Kidney (tissue), 14 donors: Measurements from ENCODE around the gene OIT3. TPM values are rescaled to one million over a fixed set of nuclear protein-coding genes. Genes with fewer than 3 reads are reported as not detected.

Experiments
- DNase-seq, 5 donors: peaks; one replicate each; pipeline ENCODE4 v3.0.0-alpha.2; 2013 to 2020
- FAIRE-seq: peaks from 2 replicates; lab custom pipeline; 2012; peaks lifted over from hg19 to GRCh38; lab: Jason Lieb, UNC
- H3K27ac ChIP-seq, 2 donors: one replicate each; pipeline ENCODE4 v1.7.0; 2013; ENCODE audit warnings: low read depth in 2 of 2, low read length in 2 of 2, inconsistent platforms in 1 of 2
- H3K27me3 ChIP-seq: one replicate; pipeline ENCODE4 v1.7.1; 2013; ENCODE audit warnings: low read length, inconsistent platforms; ENCODE audit not compliant: control insufficient read depth, insufficient read depth
- H3K36me3 ChIP-seq, 3 donors: one replicate each; pipeline versions ENCODE4 v1.7.0 to v1.7.1; 2013; ENCODE audit warnings: low read length in 3 of 3, control low read depth in 1 of 3, inconsistent platforms in 1 of 3; ENCODE audit not compliant: insufficient read depth in 3 of 3, control insufficient read depth in 2 of 3
- H3K4me1 ChIP-seq, 3 donors: one replicate each; pipeline versions ENCODE4 v1.7.0 to v1.7.1; 2013; ENCODE audit warnings: low read length in 3 of 3, inconsistent platforms in 1 of 3, low read depth in 1 of 3; ENCODE audit not compliant: control insufficient read depth in 2 of 3, insufficient read depth in 2 of 3
- H3K4me3 ChIP-seq, 3 donors: one replicate each; pipeline versions ENCODE4 v1.7.0 to v1.8.1; 2013; ENCODE audit warnings: low read length in 3 of 3, control low read depth in 1 of 3, inconsistent platforms in 1 of 3
- H3K9ac ChIP-seq, 3 donors: one replicate each; pipeline versions ENCODE4 v1.7.0 to v1.7.1; 2013; ENCODE audit warnings: low read length in 3 of 3, control low read depth in 1 of 3, inconsistent platforms in 1 of 3
- H3K9me3 ChIP-seq, 3 donors: one replicate each; pipeline versions ENCODE4 v1.7.0 to v1.7.1; 2013; ENCODE audit warnings: low read length in 3 of 3, control low read depth in 1 of 3, inconsistent platforms in 1 of 3; ENCODE audit not compliant: control insufficient read depth in 2 of 3, insufficient read depth in 1 of 3
- CTCF ChIP-seq: IDR thresholded peaks from 3 replicates; pipeline ENCODE4 v1.5.1; 2012; ENCODE audit warnings: mild to moderate bottlenecking, moderate library complexity, borderline replicate concordance; ENCODE audit not compliant: insufficient read depth; ENCODE audit errors: extremely low read depth
- intact Hi-C: fragments of 100-400 bp; cut with DNase I; formaldehyde crosslinking; loops from one replicate; pipeline ENCODE4 v1.11.1; 2022
- polyA plus RNA-seq: library from polyadenylated mRNA; stranded (reverse); fragments of 350-450 nt; fragmentation: Illumina TruSeq; extraction: RNeasy Lipid Tissue Mini Kit (QIAGEN cat#74804); gene quantifications from one replicate; pipeline ENCODE4 v1.2.3, GENCODE V29; 2014; ENCODE audit warnings: low read depth, low replicate concordance; ENCODE audit not compliant: insufficient read depth
- total RNA-seq: library from RNA; stranded (reverse); fragmentation: NEBNext Ultra II Directional; extraction: Animal tissue kit (Norgen Biotek cat#: 25700); gene quantifications from one replicate; pipeline ENCODE4 v1.2.1, GENCODE V29; 2021
- donor health status: control.
- donor health status: control.
- donor health status: control.
- donor health status: control.
- donor health status: control.
- donor health status: DM: yes; HTN: yes; CAD: no.
- donor health status: Normal renal cell carcinoma (clear cell type).

Gene OIT3
- total and polyA plus RNA-seq, 2 donors from 2014 or later, result not detected

GRCh38 chr10:72954596-72955554 is 61.3 kb downstream of the OIT3 start, which contains the start of gene PLA2G12B:
Gene PLA2G12B, minus strand, starts transcription at chr10:72954806. Its CDS starts 121 bp downstream, at chr10:72954685.
- Histone ChIP-seq H3K9me3 (no peaks in the 10 kb centered on the region), H3K4me3 (peak within 1 kb of the TSS in 2 of 3 donors; percentile 49 to 78), H3K27ac (peak within 1 kb of the TSS; percentile 55 to 71), H3K27me3 (no peaks in the 10 kb centered on the region), H3K36me3 (no peaks in the 10 kb centered on the region), H3K4me1 (no peaks in the 10 kb centered on the region), H3K9ac (peak within 1 kb of the TSS in 1 of 3 donors; percentile 15)
- intact Hi-C loops, result no loop called here
- FAIRE-seq (no peak), DNase-seq (peak in 4 of 5 donors; percentile 16 to 42 (median 28))
- no peak for TF ChIP-seq CTCF

- intact Hi-C loops, result no loop called here
- DNase-seq (no peak), FAIRE-seq (no peak)
- H3K36me3 ChIP-seq, result no peaks in the 10 kb centered on the region
- H3K9me3 ChIP-seq, result no peaks in the 10 kb centered on the region
- no peak for TF ChIP-seq CTCF
- no peaks in the 10 kb centered on the region for H3K4me1 ChIP-seq
- H3K4me3 ChIP-seq, result no peak overlapping the region
- H3K27me3 ChIP-seq, result no peaks in the 10 kb centered on the region
- H3K27ac ChIP-seq, result no peak overlapping the region
- H3K9ac ChIP-seq, result no peak overlapping the region
These were observed 62.5 kb downstream of the OIT3 start for GRCh38 chr10:72956001-72956400.

- Histone ChIP-seq H3K27ac (no peak overlapping the region), H3K36me3 (no peaks in the 10 kb centered on the region), H3K4me1 (no peaks in the 10 kb centered on the region), H3K9ac (no peak overlapping the region), H3K9me3 (peaks cover 0 to 19% (median 7%) of the 10 kb centered on the region in 3 donors), H3K27me3 (no peaks in the 10 kb centered on the region), H3K4me3 (no peak overlapping the region)
- TF ChIP-seq CTCF, result no peak
- intact Hi-C loops, result no loop called here
- no peak for FAIRE-seq
- DNase-seq, result no peak
These were observed 83.3 kb downstream of the OIT3 start for GRCh38 chr10:72976886-72977285.
